Mesendoderm (in vitro differentiated cells): ENCODE results near the gene DMXL2.

Experiments
- DNase-seq: peaks from one replicate; pipeline ENCODE4 v3.0.0; 2013
- H2AK5ac ChIP-seq: 2 replicates; pipeline ENCODE4 v1.6.1; 2013; ENCODE audit warnings: low read length, inconsistent platforms
- H2BK120ac ChIP-seq: 2 replicates; pipeline ENCODE4 v1.6.1; 2013; ENCODE audit warnings: low read depth, mild to moderate bottlenecking, low read length, moderate library complexity, mixed read lengths
- H2BK15ac ChIP-seq: replicated peaks from 2 replicates; pipeline ENCODE4 v1.6.1; 2013; ENCODE audit warnings: low read depth, mild to moderate bottlenecking, moderate library complexity
- H2BK5ac ChIP-seq: 2 replicates; pipeline ENCODE4 v1.6.1; 2013; ENCODE audit warnings: low read length, inconsistent platforms
- H3K18ac ChIP-seq: 2 replicates; pipeline ENCODE4 v1.6.1; 2013; ENCODE audit warnings: mild to moderate bottlenecking, low read length, mixed read lengths
- H3K23ac ChIP-seq: one replicate; pipeline ENCODE4 v1.6.1; 2013; ENCODE audit warnings: low read length
- H3K27ac ChIP-seq: 2 replicates; pipeline ENCODE4 v1.5.1; 2013; ENCODE audit warnings: low read depth, mild to moderate bottlenecking, inconsistent platforms, low read length, moderate library complexity
- H3K27me3 ChIP-seq: 2 replicates; pipeline ENCODE4 v1.6.1; 2013; ENCODE audit warnings: low read length, control low read depth, mild to moderate bottlenecking, inconsistent platforms; ENCODE audit not compliant: insufficient read depth, poor library complexity
- H3K36me3 ChIP-seq: 2 replicates; pipeline ENCODE4 v1.6.1; 2013; ENCODE audit warnings: low read length, inconsistent platforms; ENCODE audit not compliant: control insufficient read depth, insufficient read depth
- H3K4ac ChIP-seq: one replicate; pipeline ENCODE4 v1.6.1; 2013; ENCODE audit warnings: low read depth, mild to moderate bottlenecking, low read length, moderate library complexity
- H3K4me1 ChIP-seq: 2 replicates; pipeline ENCODE4 v1.6.1; 2013; ENCODE audit warnings: low read depth, low read length, inconsistent platforms; ENCODE audit not compliant: control insufficient read depth
- H3K4me2 ChIP-seq: 2 replicates; pipeline ENCODE4 v1.6.1; 2013; ENCODE audit warnings: low read length
- H3K4me3 ChIP-seq: 2 replicates; pipeline ENCODE4 v1.5.1; 2013; ENCODE audit warnings: mild to moderate bottlenecking, low read length
- H3K56ac ChIP-seq: one replicate; pipeline ENCODE4 v1.6.1; 2013; ENCODE audit warnings: low read length
- H3K79me1 ChIP-seq: 2 replicates; pipeline ENCODE4 v1.6.1; 2013; ENCODE audit warnings: low read length, inconsistent platforms
- H3K79me2 ChIP-seq: 2 replicates; pipeline ENCODE4 v1.6.1; 2013; ENCODE audit warnings: mild to moderate bottlenecking, low read length; ENCODE audit not compliant: control insufficient read depth, insufficient read depth
- H3K9ac ChIP-seq: 2 replicates; pipeline ENCODE4 v1.6.1; 2013; ENCODE audit warnings: low read length, inconsistent platforms
- H4K5ac ChIP-seq: one replicate; pipeline ENCODE4 v1.6.1; 2013; ENCODE audit warnings: low read length
- H4K8ac ChIP-seq: one replicate; pipeline ENCODE4 v1.6.1; 2013; ENCODE audit warnings: low read depth, mild to moderate bottlenecking, control low read depth, low read length, moderate library complexity
- WGBS: extraction: QIAGEN DNeasy Blood & Tissue Kit; methylation state at CpG from one replicate; pipeline ENCODE4 v1.1.7; 2013; ENCODE audit warnings: low lambda C conversion rate, missing lambda C conversion rate; ENCODE audit not compliant: insufficient coverage; ENCODE audit errors: extremely low coverage; 5-methylcytosine and 5-hydroxymethylcytosine counted together

Gene DMXL2

GRCh38 chr15:51629612-51630011, 7.0 kb upstream of the DMXL2 start:
- Histone ChIP-seq H3K36me3 (no peaks in the 10 kb centered on the region), H3K23ac (no peak overlapping the region), H3K4me1 (no peaks in the 10 kb centered on the region), H2BK15ac (no peak overlapping the region), H3K79me1 (no peaks in the 10 kb centered on the region), H2BK120ac (no peak overlapping the region), H2BK5ac (no peak overlapping the region), H4K5ac (no peak overlapping the region), H3K27me3 (no peaks in the 10 kb centered on the region), H3K4me2 (no peak overlapping the region), H3K56ac (no peak overlapping the region), H3K27ac (no peak overlapping the region), H3K18ac (no peak overlapping the region), H3K79me2 (no peaks in the 10 kb centered on the region), H4K8ac (no peak overlapping the region), H2AK5ac (no peak overlapping the region), H3K4me3 (no peak overlapping the region), H3K9ac (no peak overlapping the region), H3K4ac (no peak overlapping the region)
- WGBS: no CpG with 5 or more reads among the region's 1 CpG
- DNase-seq: no peak

GRCh38 chr15:51625236-51625635, 2.7 kb upstream of the DMXL2 start:
- H3K4me2 ChIP-seq: no peak overlapping the region
- no peak overlapping the region for H3K9ac ChIP-seq
- H3K4me3 ChIP-seq: no peak overlapping the region
- WGBS: no CpG with 5 or more reads among the region's 1 CpG
- no peak overlapping the region for H3K18ac ChIP-seq
- H3K79me2 ChIP-seq: no peaks in the 10 kb centered on the region
- H2BK120ac ChIP-seq: no peak overlapping the region
- no peak overlapping the region for H2BK5ac ChIP-seq
- H3K27ac ChIP-seq: no peak overlapping the region
- no peak overlapping the region for H3K56ac ChIP-seq
- no peak overlapping the region for H2BK15ac ChIP-seq
- H3K4ac ChIP-seq: no peak overlapping the region
- DNase-seq: no peak
- H3K27me3 ChIP-seq: no peaks in the 10 kb centered on the region
- H3K36me3 ChIP-seq: no peaks in the 10 kb centered on the region
- no peaks in the 10 kb centered on the region for H3K79me1 ChIP-seq
- H3K23ac ChIP-seq: no peak overlapping the region
- H4K5ac ChIP-seq: no peak overlapping the region
- H2AK5ac ChIP-seq: no peak overlapping the region
- H4K8ac ChIP-seq: no peak overlapping the region
- no peaks in the 10 kb centered on the region for H3K4me1 ChIP-seq

- no peak overlapping the region for H4K5ac ChIP-seq
- no peaks in the 10 kb centered on the region for H3K79me1 ChIP-seq
- H4K8ac ChIP-seq: no peak overlapping the region
- no peak overlapping the region for H3K4me3 ChIP-seq
- no peak overlapping the region for H2BK5ac ChIP-seq
- H3K9ac ChIP-seq: no peak overlapping the region
- no peak overlapping the region for H2BK15ac ChIP-seq
- no peak for DNase-seq
- H3K79me2 ChIP-seq: no peaks in the 10 kb centered on the region
- no peaks in the 10 kb centered on the region for H3K27me3 ChIP-seq
- no peak overlapping the region for H3K18ac ChIP-seq
- H3K27ac ChIP-seq: no peak overlapping the region
- H2BK120ac ChIP-seq: no peak overlapping the region
- no peak overlapping the region for H3K4me2 ChIP-seq
- WGBS: no CpG with 5 or more reads among the region's 4 CpGs
- no peak overlapping the region for H2AK5ac ChIP-seq
- H3K4me1 ChIP-seq: no peaks in the 10 kb centered on the region
- no peak overlapping the region for H3K4ac ChIP-seq
- H3K36me3 ChIP-seq: no peaks in the 10 kb centered on the region
- H3K56ac ChIP-seq: no peak overlapping the region
- no peak overlapping the region for H3K23ac ChIP-seq
These were observed 1.5 kb upstream of the DMXL2 start for GRCh38 chr15:51624022-51624421.

- H3K18ac ChIP-seq: no peak overlapping the region
- no peaks in the 10 kb centered on the region for H3K4me1 ChIP-seq
- H3K79me2 ChIP-seq: no peaks in the 10 kb centered on the region
- no peak overlapping the region for H4K5ac ChIP-seq
- no peak overlapping the region for H3K23ac ChIP-seq
- H2BK5ac ChIP-seq: no peak overlapping the region
- H2BK15ac ChIP-seq: no peak overlapping the region
- no peaks in the 10 kb centered on the region for H3K27me3 ChIP-seq
- H3K56ac ChIP-seq: no peak overlapping the region
- no peaks in the 10 kb centered on the region for H3K36me3 ChIP-seq
- peak overlapping the region; percentile 76 for H3K9ac ChIP-seq
- no peak overlapping the region for H4K8ac ChIP-seq
- H2BK120ac ChIP-seq: no peak overlapping the region
- no peak overlapping the region for H3K4ac ChIP-seq
- H3K4me3 ChIP-seq: no peak overlapping the region
- no CpG with 5 or more reads among the region's 8 CpGs for WGBS
- H3K79me1 ChIP-seq: no peaks in the 10 kb centered on the region
- H3K4me2 ChIP-seq: peak overlapping the region; percentile 2
- DNase-seq: peak; percentile 4
- H3K27ac ChIP-seq: no peak overlapping the region
- H2AK5ac ChIP-seq: no peak overlapping the region
These were observed 891 bp upstream of the DMXL2 start for GRCh38 chr15:51623386-51623938.

- no peaks in the 10 kb centered on the region for H3K79me1 ChIP-seq
- H2BK15ac ChIP-seq: no peak overlapping the region
- peak; percentile 71 for DNase-seq
- no peaks in the 10 kb centered on the region for H3K27me3 ChIP-seq
- peak overlapping the region; percentile 76 for H3K9ac ChIP-seq
- H4K5ac ChIP-seq: no peak overlapping the region
- no peak overlapping the region for H2BK5ac ChIP-seq
- H3K4me3 ChIP-seq: peak overlapping the region; percentile 54
- H3K4me2 ChIP-seq: peak overlapping the region; percentile 47
- H3K56ac ChIP-seq: peak overlapping the region; percentile 90
- no peaks in the 10 kb centered on the region for H3K79me2 ChIP-seq
- H3K4ac ChIP-seq: no peak overlapping the region
- no peak overlapping the region for H3K18ac ChIP-seq
- H4K8ac ChIP-seq: no peak overlapping the region
- H3K23ac ChIP-seq: no peak overlapping the region
- H2AK5ac ChIP-seq: no peak overlapping the region
- no CpG with 5 or more reads among the region's 44 CpGs for WGBS
- no peaks in the 10 kb centered on the region for H3K4me1 ChIP-seq
- peak overlapping the region; percentile 28 for H3K27ac ChIP-seq
- H2BK120ac ChIP-seq: no peak overlapping the region
- H3K36me3 ChIP-seq: no peaks in the 10 kb centered on the region
These were observed 501 bp downstream of the DMXL2 start for GRCh38 chr15:51621936-51622603.
